AG04450 (cell line): ENCODE results near the gene EEIG1. TPM values are rescaled to one million over a fixed set of nuclear protein-coding genes. Genes with fewer than 3 reads are reported as not detected.

Experiments used
- CTCF ChIA-PET: fragments of 300-600, 350-600 bp; formaldehyde crosslinking; extraction: SDS; loops from one replicate; lab custom pipeline; 2022; ENCODE audit warnings: antibody characterized with exemption, inconsistent platforms; lab: Charles Lee
- POLR2A ChIA-PET: fragments of 350-600 bp; formaldehyde crosslinking; extraction: SDS; loops from one replicate; lab custom pipeline; 2021; ENCODE audit warnings: antibody characterized with exemption, inconsistent platforms; lab: Yijun Ruan, JAX
- DNase-seq: peaks from one replicate; pipeline ENCODE4 v3.0.0-alpha.2; 2011; ENCODE audit warnings: low read depth, low spot score
- H3K27ac ChIP-seq: one replicate; pipeline ENCODE4 v1.5.1; 2012; ENCODE audit warnings: low read depth, low read length, control low read depth
- H3K27me3 ChIP-seq: one replicate; pipeline ENCODE4 v1.6.0; 2012; ENCODE audit warnings: low read length; ENCODE audit not compliant: control insufficient read depth, insufficient read depth
- H3K4me3 ChIP-seq: 2 replicates; pipeline ENCODE4 v1.5.1; 2011; ENCODE audit warnings: mild to moderate bottlenecking, low read depth, low read length, control low read depth
- H3K9me3 ChIP-seq: 2 replicates; pipeline ENCODE4 v1.5.1; 2012; ENCODE audit warnings: low read length; ENCODE audit not compliant: control insufficient read depth, insufficient read depth
- polyA plus RNA-seq: library from polyadenylated mRNA; depleted of rRNA; stranded (reverse); fragments of >200 nt; gene quantifications from 2 replicates; pipeline ENCODE4 v1.2.3, GENCODE V29; 2011
- TF ChIP-seq, protein P1 (sequence below): IDR thresholded peaks from 2 replicates; pipeline ENCODE4 v1.5.1; 2011; ENCODE audit warnings: low read depth, low read length, control low read depth, inconsistent platforms

Gene EEIG1
- polyA plus RNA-seq, 1 experiment: 8.3 TPM

DNA sequence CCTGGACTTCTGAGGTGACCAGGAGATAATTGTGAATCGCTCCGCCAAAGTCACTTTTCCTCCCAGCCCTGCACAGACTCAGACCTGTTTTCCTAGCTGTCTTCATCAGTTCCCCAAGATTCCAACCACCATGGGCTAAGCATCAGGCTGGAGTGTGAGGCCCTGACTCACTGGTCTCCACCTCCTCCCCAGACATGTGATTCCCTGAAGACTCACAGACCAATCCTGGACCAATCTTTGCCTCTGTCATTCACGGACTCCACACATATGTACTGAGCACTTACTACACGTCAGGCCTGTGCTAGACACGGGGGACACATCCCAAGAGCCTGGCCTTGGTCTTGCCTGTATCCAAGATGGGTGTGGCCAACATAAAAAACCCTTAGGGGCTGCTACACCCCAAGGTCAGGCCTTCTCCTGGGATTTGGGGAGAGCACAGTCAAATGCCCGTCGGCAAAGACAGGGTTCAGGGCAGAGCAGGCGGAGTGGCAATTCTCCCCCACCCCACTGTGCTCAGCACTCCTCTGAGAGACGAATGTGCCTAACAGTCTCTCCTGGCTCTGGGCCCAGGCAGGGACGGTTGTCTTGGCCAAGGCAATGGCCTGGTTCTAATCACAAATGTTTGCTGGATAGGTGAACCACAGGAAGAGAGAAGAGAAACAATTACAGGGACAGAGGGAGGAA is 11.9 kb downstream of the EEIG1 start:
- peak overlapping the region; percentile 90 for H3K27ac ChIP-seq
- H3K4me3 ChIP-seq: no peak overlapping the region
- ChIA-PET CTCF (interaction anchor here (1.5 kb wide), 1 partner anchor 25 kb away, joined by 4 read pairs; no protein-coding TSS in a partner anchor), POLR2A (interaction anchor here (1.3 kb wide), 1 partner anchor 12 kb away, joined by 3 read pairs; the partner anchor contains the start of gene EEIG1)
- TF ChIP-seq, protein P1, sequence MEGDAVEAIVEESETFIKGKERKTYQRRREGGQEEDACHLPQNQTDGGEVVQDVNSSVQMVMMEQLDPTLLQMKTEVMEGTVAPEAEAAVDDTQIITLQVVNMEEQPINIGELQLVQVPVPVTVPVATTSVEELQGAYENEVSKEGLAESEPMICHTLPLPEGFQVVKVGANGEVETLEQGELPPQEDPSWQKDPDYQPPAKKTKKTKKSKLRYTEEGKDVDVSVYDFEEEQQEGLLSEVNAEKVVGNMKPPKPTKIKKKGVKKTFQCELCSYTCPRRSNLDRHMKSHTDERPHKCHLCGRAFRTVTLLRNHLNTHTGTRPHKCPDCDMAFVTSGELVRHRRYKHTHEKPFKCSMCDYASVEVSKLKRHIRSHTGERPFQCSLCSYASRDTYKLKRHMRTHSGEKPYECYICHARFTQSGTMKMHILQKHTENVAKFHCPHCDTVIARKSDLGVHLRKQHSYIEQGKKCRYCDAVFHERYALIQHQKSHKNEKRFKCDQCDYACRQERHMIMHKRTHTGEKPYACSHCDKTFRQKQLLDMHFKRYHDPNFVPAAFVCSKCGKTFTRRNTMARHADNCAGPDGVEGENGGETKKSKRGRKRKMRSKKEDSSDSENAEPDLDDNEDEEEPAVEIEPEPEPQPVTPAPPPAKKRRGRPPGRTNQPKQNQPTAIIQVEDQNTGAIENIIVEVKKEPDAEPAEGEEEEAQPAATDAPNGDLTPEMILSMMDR: no peak
- DNase-seq: peak; percentile 61
- H3K9me3 ChIP-seq: no peaks in the 10 kb centered on the region; the same call in 1 of the 2 replicates
- H3K27me3 ChIP-seq: no peaks in the 10 kb centered on the region

DNA sequence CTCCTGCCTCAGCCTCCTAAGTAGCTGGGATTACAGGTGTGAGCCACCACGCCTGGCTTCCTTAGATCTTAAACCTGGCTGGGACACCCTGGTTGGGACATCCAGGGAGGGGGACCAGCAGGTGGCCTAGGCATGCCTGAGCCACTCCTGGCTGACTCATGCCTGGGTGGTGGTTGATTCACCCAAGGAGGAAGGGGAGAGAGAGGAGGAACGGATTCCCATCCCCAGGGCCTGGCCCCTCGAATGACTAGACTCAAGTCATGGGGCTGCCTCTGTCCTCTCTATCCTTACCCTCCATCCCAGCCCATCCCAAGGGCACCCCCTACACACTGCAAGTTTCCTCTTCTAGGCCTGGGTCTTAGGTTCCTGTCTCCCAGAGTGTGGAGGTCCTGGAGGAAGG is 12.7 kb downstream of the EEIG1 start:
- Histone ChIP-seq H3K27me3 (no peaks in the 10 kb centered on the region), H3K9me3 (no peaks in the 10 kb centered on the region; the same call in 1 of the 2 replicates), H3K27ac (peak overlapping the region; percentile 90), H3K4me3 (no peak overlapping the region)
- ChIA-PET POLR2A (no interaction called here), CTCF (interaction anchor here (1.5 kb wide), 1 partner anchor 24 kb away, joined by 4 read pairs; no protein-coding TSS in a partner anchor)
- DNase-seq: no peak
- TF ChIP-seq, protein P1: no peak

DNA sequence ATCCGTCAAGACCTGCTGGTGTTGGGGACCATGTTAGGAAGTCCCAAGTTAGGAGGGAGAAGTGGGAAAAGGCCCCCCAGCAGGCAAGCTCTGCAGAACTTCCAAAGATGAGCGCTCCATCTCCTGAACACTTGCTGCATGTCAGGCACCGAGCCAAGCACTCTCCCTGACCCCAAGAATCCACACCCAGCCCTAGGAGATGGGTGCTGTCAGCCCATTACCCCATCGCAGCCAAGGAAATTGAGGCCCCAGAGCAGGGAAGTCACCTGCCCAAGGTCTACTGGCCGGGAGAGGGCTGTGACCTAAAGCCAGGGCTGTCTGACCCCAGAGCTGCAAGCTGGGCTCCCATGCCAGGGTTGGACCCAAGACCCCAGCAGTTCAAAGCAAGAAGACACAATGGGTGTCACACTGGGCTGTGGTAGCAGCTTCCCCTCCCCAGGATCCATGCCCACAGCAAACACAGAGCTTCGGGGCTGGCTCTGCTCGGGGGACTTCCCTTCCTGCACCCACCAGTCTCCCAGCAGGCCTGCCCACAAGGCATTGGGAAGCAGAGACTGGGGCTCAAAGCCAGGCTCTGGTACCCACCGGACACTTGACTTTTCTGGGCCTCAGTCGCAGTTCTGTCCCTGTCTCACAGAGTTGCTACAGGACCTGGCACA is 13.5 kb downstream of the EEIG1 start:
- no peak overlapping the region for H3K4me3 ChIP-seq
- DNase-seq: no peak

DNA sequence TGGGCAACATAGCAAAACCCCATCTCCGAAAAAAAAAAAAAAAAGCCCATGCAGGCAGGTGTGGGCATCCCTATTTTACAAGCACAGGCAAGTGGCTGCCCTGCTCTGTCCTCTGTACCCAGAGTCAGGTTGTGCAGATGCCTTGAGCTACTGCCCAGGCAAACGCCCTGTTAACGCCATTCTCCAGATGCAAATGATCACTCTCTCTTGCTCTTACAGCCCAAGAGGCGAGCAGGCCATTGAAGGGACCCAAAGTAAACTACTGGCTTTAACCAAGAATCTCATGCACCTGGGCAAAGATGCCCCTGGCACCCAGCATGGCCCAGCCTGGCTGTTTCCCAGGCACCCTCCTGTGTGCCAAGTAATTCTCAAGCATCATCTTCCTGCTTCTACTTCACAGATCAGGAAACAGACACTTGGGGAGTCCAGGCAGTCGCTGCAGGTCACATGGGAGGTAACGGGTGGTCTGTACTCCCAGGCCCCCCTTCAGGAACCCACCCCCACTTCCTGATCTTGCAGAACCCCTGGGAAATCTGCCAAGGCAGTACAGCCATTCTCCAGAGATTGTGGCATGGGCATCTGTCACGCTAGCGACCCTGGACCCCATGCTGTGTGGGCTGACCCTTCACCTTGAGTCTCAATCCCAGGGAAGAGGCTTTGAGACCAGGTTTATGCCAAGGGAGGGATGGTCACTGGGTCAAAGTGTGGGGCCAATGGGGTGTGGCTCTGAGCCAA is 14.2 kb downstream of the EEIG1 start:
- Histone ChIP-seq H3K27ac (peak overlapping the region; percentile 100), H3K9me3 (no peaks in the 10 kb centered on the region), H3K4me3 (no peak overlapping the region), H3K27me3 (no peaks in the 10 kb centered on the region)
- TF ChIP-seq, protein P1: no peak
- POLR2A ChIA-PET: interaction anchor here (0.6 to 2.5 kb wide), 3 partner anchors 13 to 92 kb away, joined by 3 to 8 read pairs (median 3); partner anchors contain the start of gene EEIG1
- DNase-seq: no peak
- CTCF ChIA-PET: interaction anchor here (0.6 to 1.2 kb wide), 3 partner anchors 24 to 852 kb away, joined by 3 to 6 read pairs (median 4); no protein-coding TSS in a partner anchor

More for the DNA sequence above, 13.5 kb downstream of the EEIG1 start:
- TF ChIP-seq, protein P1: no peak
- CTCF ChIA-PET: interaction anchor here (1.0 kb wide), 1 partner anchor 25 kb away, joined by 3 read pairs; no protein-coding TSS in a partner anchor
- peak overlapping the region; percentile 100 for H3K27ac ChIP-seq
- POLR2A ChIA-PET: interaction anchor here (2.5 kb wide), 1 partner anchor 12 kb away, joined by 8 read pairs; the partner anchor contains the start of gene EEIG1
- H3K27me3 ChIP-seq: no peaks in the 10 kb centered on the region
- H3K9me3 ChIP-seq: no peaks in the 10 kb centered on the region; the same call in 1 of the 2 replicates
